Astrocyte of the spinal cord (primary cell): ENCODE results near the gene ERLEC1.

Experiments used
- DNase-seq: peaks from one replicate; pipeline ENCODE4 v3.0.0; 2011; ENCODE audit warnings: low read depth, low spot score
- H3K4me3 ChIP-seq: 2 replicates; pipeline ENCODE4 v1.5.1; 2011; ENCODE audit warnings: low read depth, mild to moderate bottlenecking, low read length, moderate library complexity
- CTCF ChIP-seq: IDR thresholded peaks from 2 replicates; pipeline ENCODE4 v1.5.1; 2012; ENCODE audit warnings: low read depth, mild to moderate bottlenecking, low read length, inconsistent platforms
- in situ Hi-C: cut with HindIII; loops from 2 replicates; pipeline ENCODE4 v1.10.0; 2017; ENCODE audit warnings: low sequenced_read_pairs

The ERLEC1 gene

DNA sequence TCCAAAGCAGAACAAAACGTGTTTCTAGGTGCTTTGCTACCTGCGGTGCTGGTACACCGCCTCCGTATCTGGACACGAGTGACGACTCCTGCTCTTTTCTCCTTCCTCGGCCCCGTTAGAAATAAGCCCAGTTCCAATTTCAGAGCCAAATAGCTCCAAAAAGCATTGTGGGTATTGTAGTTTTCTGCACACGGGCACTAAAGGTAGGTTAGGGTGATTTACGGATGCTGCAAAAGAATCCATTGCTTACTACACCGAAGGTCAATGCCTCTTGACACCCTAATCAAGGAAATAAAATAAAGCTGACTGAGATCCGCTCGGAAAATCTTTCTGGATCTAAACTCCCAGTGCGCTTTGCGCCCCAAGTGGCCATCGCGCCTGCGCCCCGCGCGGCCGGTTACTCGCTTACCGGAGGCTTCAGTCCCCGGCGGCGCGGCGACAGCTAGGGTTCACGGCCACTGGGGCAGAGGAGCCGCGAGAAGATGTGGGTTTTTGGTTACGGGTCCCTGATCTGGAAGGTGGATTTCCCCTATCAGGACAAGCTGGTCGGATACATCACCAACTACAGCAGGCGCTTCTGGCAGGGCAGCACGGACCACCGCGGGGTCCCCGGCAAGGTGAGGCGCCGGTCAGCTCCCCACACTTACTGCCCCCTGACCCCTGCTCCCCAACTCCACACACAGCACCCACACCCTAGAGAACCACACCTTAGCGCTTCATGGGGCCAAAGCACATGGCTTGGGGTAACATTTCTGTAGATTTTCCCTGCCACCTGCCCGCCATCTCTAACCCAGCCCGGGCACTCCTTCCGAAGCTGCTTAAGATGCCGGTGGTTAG, 19.2 kb upstream of the ERLEC1 start, which contains the start of gene CHAC2:
Gene CHAC2, plus strand, starts transcription at position 400 of the 837 bp plus-strand sequence. Its CDS starts 83 bp downstream, at position 483.
- peak; percentile 88 for DNase-seq
- in situ Hi-C loops: no loop called here
- H3K4me3 ChIP-seq: peak within 1 kb of the TSS; percentile 88
- peak; percentile 38 for TF ChIP-seq CTCF

GRCh38 chr2:53768242-53768542, 18.7 kb upstream of the ERLEC1 start:
- H3K4me3 ChIP-seq: peak overlapping the region; percentile 88
- TF ChIP-seq CTCF: no peak
- DNase-seq: no peak
- in situ Hi-C loops: no loop called here

GRCh38 chr2:53769318-53769945, 17.4 kb upstream of the ERLEC1 start:
- H3K4me3 ChIP-seq: no peak overlapping the region
- no peak for TF ChIP-seq CTCF
- in situ Hi-C loops: no loop called here
- DNase-seq: no peak

GRCh38 chr2:53770264-53770663, 16.6 kb upstream of the ERLEC1 start:
- DNase-seq: no peak
- in situ Hi-C loops: no loop called here
- no peak overlapping the region for H3K4me3 ChIP-seq
- TF ChIP-seq CTCF: no peak

- no peak for TF ChIP-seq CTCF
- no peak for DNase-seq
- H3K4me3 ChIP-seq: no peak overlapping the region
- in situ Hi-C loops: no loop called here
These were observed 9.7 kb upstream of the ERLEC1 start for GRCh38 chr2:53777134-53777533.

DNA sequence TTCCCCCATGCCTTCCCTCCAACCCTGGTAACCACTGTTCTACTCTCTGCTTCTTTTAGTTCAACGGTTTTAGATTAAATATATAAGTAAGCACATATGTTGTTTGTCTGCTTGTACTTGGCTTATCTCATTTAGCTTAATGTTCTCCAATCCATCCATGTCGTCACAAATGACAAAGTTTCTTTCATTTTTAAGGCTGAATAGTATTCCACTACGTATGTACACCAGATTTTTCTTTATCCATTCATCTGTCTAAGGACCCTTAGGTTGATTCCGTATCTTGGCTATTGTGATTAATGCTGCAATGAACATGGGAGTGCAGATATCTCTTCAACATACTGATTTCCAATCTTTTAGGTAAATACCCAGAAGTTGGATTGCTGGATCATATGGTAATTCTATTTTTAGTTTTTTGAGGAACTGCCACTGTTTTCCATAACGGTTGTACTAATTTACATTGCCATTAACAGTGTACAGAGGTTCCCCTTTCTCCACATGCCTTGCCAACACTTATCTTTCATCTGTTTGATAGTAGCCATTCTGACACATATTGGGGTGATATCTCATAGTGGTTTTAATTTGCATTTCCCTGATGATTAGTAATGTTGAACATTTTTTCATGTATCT, 8.2 kb upstream of the ERLEC1 start:
- in situ Hi-C loops: no loop called here
- TF ChIP-seq CTCF: no peak
- no peak for DNase-seq
- H3K4me3 ChIP-seq: no peak overlapping the region
